HCT116 (cell line): Measurements from ENCODE around the gene SUSD4. TPM values are rescaled to one million over a fixed set of nuclear protein-coding genes. Genes with fewer than 3 reads are reported as not detected.

Experiments
- ATAC-seq: fragments of 200-7000 bp; cut with Tn5 transposase; 2 replicates; pipeline ENCODE4 v1.9.1; 2020; ENCODE audit warnings: mild to moderate bottlenecking, moderate library complexity
- BruUV-seq: library from RNA; stranded (reverse); fragments of 400-500 nt; replicated peaks from 2 replicates; lab custom pipeline; 2021; lab: Mats Ljungman, UMichigan
- CTCF ChIA-PET: fragments of 300-600 bp; sonication (Branson Sonifier 250); formaldehyde crosslinking; loops from one replicate; lab custom pipeline; 2021; ENCODE audit warnings: antibody characterized with exemption; lab: Charles Lee
- POLR2A ChIA-PET: fragments of 300-600, 350-600 bp; sonication (Branson Sonifier 250); formaldehyde crosslinking; loops from one replicate; lab custom pipeline; 2021; ENCODE audit warnings: antibody characterized with exemption; lab: Charles Lee
- RAD21 ChIA-PET, 2 experiments: fragments of 300-600 bp; sonication (Branson Sonifier 250); formaldehyde crosslinking; loops; one replicate each; lab custom pipeline; 2023; ENCODE audit warnings: low total read pairs in 2 of 2; ENCODE audit not compliant: uncharacterized antibody in 2 of 2, unreplicated experiment in 2 of 2, low non-redundant PET in 1 of 2; lab: Charles Lee
- DNase-seq: peaks from one replicate; pipeline ENCODE4 v3.0.0-alpha.2; 2010; ENCODE audit warnings: low read depth, low spot score
- H2AFZ ChIP-seq: fragments of 200-600 bp; shearing (Covaris generic), sonication (generic); 2 replicates; pipeline ENCODE4 v1.6.1; 2017; ENCODE audit warnings: low read depth, mixed run types, mixed read lengths, antibody characterized with exemption, low read length; ENCODE audit not compliant: poor library complexity, severe bottlenecking
- H3K27ac ChIP-seq: 2 replicates; pipeline ENCODE4 v1.5.1; 2012; ENCODE audit warnings: low read depth, low read length
- H3K27me3 ChIP-seq: fragments of 200-600 bp; sonication (generic); 2 replicates; pipeline ENCODE4 v1.6.1; 2016; ENCODE audit warnings: mixed run types, low read length, mixed read lengths; ENCODE audit not compliant: insufficient read depth
- H3K36me3 ChIP-seq, 2 experiments: fragments of 200-500 bp in 1 of 2; fragments of 200-600 bp in 1 of 2; sonication (Bioruptor generic) in 1 of 2; sonication (generic) in 1 of 2; 2 replicates each; pipeline versions ENCODE4 v1.5.1 to v1.6.1; 2014 to 2016; ENCODE audit warnings: low read length in 2 of 2, inconsistent platforms in 1 of 2, mixed read lengths in 1 of 2, mixed run types in 1 of 2; ENCODE audit not compliant: insufficient read depth in 2 of 2, control insufficient read depth in 1 of 2
- H3K4me1 ChIP-seq, 2 experiments: fragments of 200-600 bp in 1 of 2; sonication (generic) in 1 of 2; 2 replicates each; pipeline versions ENCODE4 v1.5.1 to v1.6.1; 2012 to 2017; ENCODE audit warnings: low read length in 2 of 2, inconsistent platforms in 1 of 2, mild to moderate bottlenecking in 1 of 2, mixed read lengths in 1 of 2, mixed run types in 1 of 2, moderate library complexity in 1 of 2; ENCODE audit not compliant: insufficient read depth in 2 of 2, control insufficient read depth in 1 of 2
- H3K4me2 ChIP-seq: fragments of 200-600 bp; sonication (generic); 2 replicates; pipeline ENCODE4 v1.6.1; 2017; ENCODE audit warnings: mixed run types, low read length, mixed read lengths
- H3K4me3 ChIP-seq, 2 experiments: fragments of 200-600 bp in 1 of 2; sonication (generic) in 1 of 2; replicated peaks in 1 of 2; 2 replicates each; pipeline ENCODE4 v1.5.1; 2011 to 2016; ENCODE audit warnings: low read length in 2 of 2, control low read depth in 1 of 2, low read depth in 1 of 2, mild to moderate bottlenecking in 1 of 2, mixed read lengths in 1 of 2, mixed run types in 1 of 2
- H3K79me2 ChIP-seq: fragments of 200-600 bp; sonication (generic); 2 replicates; pipeline ENCODE4 v1.6.1; 2017; ENCODE audit warnings: mild to moderate bottlenecking, mixed run types, low read length, moderate library complexity, mixed read lengths; ENCODE audit not compliant: insufficient read depth
- H3K9ac ChIP-seq: fragments of 200-600 bp; sonication (generic); 2 replicates; pipeline ENCODE4 v1.6.1; 2016; ENCODE audit warnings: low read length, mixed read lengths
- H3K9me2 ChIP-seq: fragments of 200-600 bp; sonication (generic), shearing (Covaris generic); 2 replicates; pipeline ENCODE4 v1.6.1; 2017; ENCODE audit warnings: mixed run types, mild to moderate bottlenecking, moderate library complexity; ENCODE audit not compliant: insufficient read depth
- H3K9me3 ChIP-seq, 2 experiments: fragments of 200-500 bp in 1 of 2; fragments of 200-600 bp in 1 of 2; sonication (Bioruptor generic) in 1 of 2; sonication (generic) in 1 of 2; 2 replicates each; pipeline ENCODE4 v1.6.1; 2014 to 2017; ENCODE audit warnings: low read length in 2 of 2, mixed read lengths in 2 of 2, inconsistent platforms in 1 of 2, low read depth in 1 of 2, mild to moderate bottlenecking in 1 of 2, mixed run types in 1 of 2, moderate library complexity in 1 of 2; ENCODE audit not compliant: control insufficient read depth in 1 of 2, insufficient read depth in 1 of 2
- H4K20me1 ChIP-seq: fragments of 200-600 bp; sonication (generic), shearing (Covaris generic); 2 replicates; pipeline ENCODE4 v1.6.1; 2017; ENCODE audit warnings: mixed run types, mild to moderate bottlenecking, moderate library complexity; ENCODE audit not compliant: insufficient read depth
- ATF3 ChIP-seq: IDR thresholded peaks from 2 replicates; pipeline ENCODE4 v1.6.1; 2012
- CBX3 ChIP-seq: IDR thresholded peaks from 2 replicates; pipeline ENCODE4 v1.6.1; 2012; ENCODE audit warnings: low read depth
- EGR1 ChIP-seq: IDR thresholded peaks from 2 replicates; pipeline ENCODE4 v1.6.1; 2012; ENCODE audit warnings: low read depth
- EZH2 ChIP-seq: fragments of 200-600 bp; sonication (generic); IDR thresholded peaks from 2 replicates; pipeline ENCODE4 v1.6.1; 2017; ENCODE audit warnings: antibody characterized with exemption, mixed run types
- EZH2phosphoT487 ChIP-seq: fragments of 200-600 bp; IDR thresholded peaks from 2 replicates; pipeline ENCODE4 v1.6.1; 2018; ENCODE audit warnings: antibody characterized with exemption, borderline replicate concordance
- POLR2AphosphoS5 ChIP-seq: IDR thresholded peaks from 2 replicates; pipeline ENCODE4 v1.6.1; 2011; ENCODE audit warnings: mild to moderate bottlenecking, low read depth, low read length, moderate library complexity
- RAD21 ChIP-seq: IDR thresholded peaks from 2 replicates; pipeline ENCODE4 v1.6.1; 2012; ENCODE audit warnings: low read depth, mild to moderate bottlenecking
- SP1 ChIP-seq: IDR thresholded peaks from 2 replicates; pipeline ENCODE4 v1.6.1; 2012; ENCODE audit warnings: low read depth
- SRF ChIP-seq: IDR thresholded peaks from 2 replicates; pipeline ENCODE4 v1.6.1; 2012; ENCODE audit warnings: low read depth
- YY1 ChIP-seq: IDR thresholded peaks from 2 replicates; pipeline ENCODE4 v1.6.1; 2011; ENCODE audit warnings: low read length, low read depth, moderate library complexity, mild to moderate bottlenecking; ENCODE audit not compliant: insufficient replicate concordance; ENCODE audit errors: extremely low read depth
- ZFX ChIP-seq: fragments of 450-650 bp; IDR thresholded peaks from 2 replicates; pipeline ENCODE4 v1.6.1; 2017
- ZNF274 ChIP-seq: fragments of 200-500 bp; sonication (Bioruptor generic); IDR thresholded peaks from 2 replicates; pipeline ENCODE4 v1.6.1; 2014; ENCODE audit warnings: mild to moderate bottlenecking, low read depth, low read length, inconsistent platforms
- intact Hi-C: fragments of 100-400 bp; cut with micrococcal nuclease; formaldehyde crosslinking; loops from 2 replicates; pipeline ENCODE4 v1.10.0; 2022
- total RNA-seq: library from RNA; stranded (reverse); gene quantifications from one replicate; pipeline ENCODE4 v1.2.1, GENCODE V29; 2021; ENCODE audit not compliant: unreplicated experiment
- TF ChIP-seq, protein P1 (sequence below): IDR thresholded peaks from 2 replicates; pipeline ENCODE4 v1.6.1; 2011; ENCODE audit warnings: mild to moderate bottlenecking, low read length, moderate library complexity; ENCODE audit not compliant: insufficient replicate concordance; ENCODE audit errors: extremely low read depth

Gene SUSD4
- total RNA-seq, 1 experiment from 2014 or later, result 0.59 TPM

- CTCF ChIA-PET, result no interaction called here
- DNase-seq, result no peak
- H3K4me2 ChIP-seq, result no peak overlapping the region
- H3K9ac ChIP-seq, result no peak overlapping the region
- H3K27ac ChIP-seq, result no peak overlapping the region
- H3K4me1 ChIP-seq, result peaks cover 9 to 13% of the 10 kb centered on the region in 2 experiments
- no peak overlapping the region for H3K4me3 ChIP-seq
- H3K9me2 ChIP-seq, result no peaks in the 10 kb centered on the region
- intact Hi-C loops, result no loop called here
- no peaks in the 10 kb centered on the region for H3K36me3 ChIP-seq
- TF ChIP-seq EGR1, result no peak
- TF ChIP-seq YY1, result no peak
- no peak for TF ChIP-seq CBX3
- TF ChIP-seq EZH2, result no peak
- no peak for TF ChIP-seq SP1
- TF ChIP-seq RAD21, result no peak
- TF ChIP-seq, protein P1, sequence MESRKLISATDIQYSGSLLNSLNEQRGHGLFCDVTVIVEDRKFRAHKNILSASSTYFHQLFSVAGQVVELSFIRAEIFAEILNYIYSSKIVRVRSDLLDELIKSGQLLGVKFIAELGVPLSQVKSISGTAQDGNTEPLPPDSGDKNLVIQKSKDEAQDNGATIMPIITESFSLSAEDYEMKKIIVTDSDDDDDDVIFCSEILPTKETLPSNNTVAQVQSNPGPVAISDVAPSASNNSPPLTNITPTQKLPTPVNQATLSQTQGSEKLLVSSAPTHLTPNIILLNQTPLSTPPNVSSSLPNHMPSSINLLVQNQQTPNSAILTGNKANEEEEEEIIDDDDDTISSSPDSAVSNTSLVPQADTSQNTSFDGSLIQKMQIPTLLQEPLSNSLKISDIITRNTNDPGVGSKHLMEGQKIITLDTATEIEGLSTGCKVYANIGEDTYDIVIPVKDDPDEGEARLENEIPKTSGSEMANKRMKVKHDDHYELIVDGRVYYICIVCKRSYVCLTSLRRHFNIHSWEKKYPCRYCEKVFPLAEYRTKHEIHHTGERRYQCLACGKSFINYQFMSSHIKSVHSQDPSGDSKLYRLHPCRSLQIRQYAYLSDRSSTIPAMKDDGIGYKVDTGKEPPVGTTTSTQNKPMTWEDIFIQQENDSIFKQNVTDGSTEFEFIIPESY, result no peak
- TF ChIP-seq ZNF274, result no peak
- TF ChIP-seq POLR2AphosphoS5, result no peak
- TF ChIP-seq ZFX, result no peak
- TF ChIP-seq EZH2phosphoT487, result no peak
- TF ChIP-seq ATF3, result no peak
- no peak for TF ChIP-seq SRF
- TF ChIP-seq, all 23 proteins: peak for 0
- no peak for ATAC-seq
- Histone ChIP-seq H4K20me1 (no peaks in the 10 kb centered on the region), H2AFZ (no peak overlapping the region), H3K9me3 (no peaks in the 10 kb centered on the region), H3K79me2 (no peaks in the 10 kb centered on the region), H3K27me3 (no peaks in the 10 kb centered on the region)
- ChIA-PET RAD21 (no interaction called here), POLR2A (no interaction called here)
- no TSS peak for BruUV-seq
These were observed 107.9 kb downstream of the SUSD4 start for GRCh38 chr1:223256034-223256433.
